Keratinocyte (primary cell): ENCODE data around the gene TMTC4. TPM values are rescaled to one million over a fixed set of nuclear protein-coding genes. Genes with fewer than 3 reads are reported as not detected.
"Not testable (repeated sequence)": the region's sequence is repeated elsewhere in the genome, so short reads cannot be mapped to it uniquely, and the experiment has no call there.

ENCODE experiments used
- DNase-seq: peaks from one replicate; pipeline ENCODE4 v3.0.0-alpha.2; 2011; ENCODE audit warnings: low read depth, missing footprints, low spot score
- FAIRE-seq: peaks from 2 replicates; lab custom pipeline; 2011; peaks lifted over from hg19 to GRCh38; lab: Jason Lieb, UNC
- H2AFZ ChIP-seq: 2 replicates; pipeline ENCODE4 v1.6.0; 2012; ENCODE audit warnings: low read length, control low read depth, inconsistent platforms; ENCODE audit not compliant: control insufficient read depth
- H3K27ac ChIP-seq: 2 replicates; pipeline ENCODE4 v1.5.1; 2011; ENCODE audit warnings: low read length; ENCODE audit not compliant: control insufficient read depth, insufficient read depth
- H3K27me3 ChIP-seq: 3 replicates; pipeline ENCODE4 v1.6.0; 2011; ENCODE audit warnings: low read length; ENCODE audit not compliant: control insufficient read depth, insufficient read depth; ENCODE audit errors: extremely low read depth
- H3K36me3 ChIP-seq, 2 experiments: 2 replicates in 1 of 2; 3 replicates in 1 of 2; pipeline ENCODE4 v1.5.1; 2011; ENCODE audit warnings: low read length in 2 of 2, mild to moderate bottlenecking in 1 of 2; ENCODE audit not compliant: control insufficient read depth in 2 of 2, insufficient read depth in 2 of 2; ENCODE audit errors: extremely low read depth in 1 of 2
- H3K4me1 ChIP-seq: 3 replicates; pipeline ENCODE4 v1.5.1; 2011; ENCODE audit warnings: low read length; ENCODE audit not compliant: control insufficient read depth, insufficient read depth; ENCODE audit errors: extremely low read depth
- H3K4me2 ChIP-seq: 3 replicates; pipeline ENCODE4 v1.6.0; 2011; ENCODE audit warnings: low read depth, low read length; ENCODE audit not compliant: control insufficient read depth, insufficient read depth; ENCODE audit errors: extremely low read depth
- H3K4me3 ChIP-seq, 3 experiments: fragments of 200-600 bp in 1 of 3; sonication (generic) in 1 of 3; 2 replicates in 2 of 3; 3 replicates in 1 of 3; pipeline ENCODE4 v1.5.1; 2011 to 2016; ENCODE audit warnings: low read length in 3 of 3, mild to moderate bottlenecking in 3 of 3, control low read depth in 2 of 3, inconsistent platforms in 1 of 3, low read depth in 1 of 3, mixed read lengths in 1 of 3, mixed run types in 1 of 3, moderate library complexity in 1 of 3; ENCODE audit not compliant: control insufficient read depth in 2 of 3, insufficient read depth in 2 of 3; ENCODE audit errors: extremely low read depth in 1 of 3
- H3K79me2 ChIP-seq: 2 replicates; pipeline ENCODE4 v1.6.0; 2012; ENCODE audit warnings: low read length; ENCODE audit not compliant: control insufficient read depth, insufficient read depth
- H3K9ac ChIP-seq: 3 replicates; pipeline ENCODE4 v1.6.0; 2011; ENCODE audit warnings: low read length; ENCODE audit not compliant: control insufficient read depth, insufficient read depth; ENCODE audit errors: extremely low read depth
- H3K9me1 ChIP-seq: 3 replicates; pipeline ENCODE4 v1.6.0; 2011; ENCODE audit warnings: low read length; ENCODE audit not compliant: control insufficient read depth, insufficient read depth; ENCODE audit errors: extremely low read depth
- H3K9me3 ChIP-seq: 2 replicates; pipeline ENCODE4 v1.5.1; 2012; ENCODE audit warnings: low read depth, low read length; ENCODE audit not compliant: control insufficient read depth
- H4K20me1 ChIP-seq: 3 replicates; pipeline ENCODE4 v1.6.0; 2011; ENCODE audit warnings: low read length; ENCODE audit not compliant: control insufficient read depth, insufficient read depth; ENCODE audit errors: extremely low read depth
- EZH2 ChIP-seq: IDR thresholded peaks from one replicate; pipeline ENCODE4 v1.6.1; 2012; ENCODE audit warnings: inconsistent platforms, mild to moderate bottlenecking, low read length, moderate library complexity
- dilution Hi-C: fragments of 300-500 bp; cut with MboI; formaldehyde crosslinking; loops from one replicate; pipeline ENCODE4 v1.7.0; 2020; ENCODE audit warnings: low sequenced_read_pairs; ENCODE audit not compliant: extremely low pct_ligation_motif_present
- polyA plus RNA-seq, 5 experiments: library from polyadenylated mRNA; depleted of rRNA in 3 of 5; stranded (reverse) in 3 of 5; stranded (forward) in 1 of 5; unstranded in 1 of 5; fragments of >200 nt; gene quantifications; 1 replicate in 1 of 5; 2 replicates in 3 of 5; 3 replicates in 1 of 5; pipeline versions ENCODE4 v1.2.1 to v1.2.3, GENCODE V29; 2011 to 2012; ENCODE audit warnings: missing spikeins in 2 of 5, low read depth in 1 of 5, low replicate concordance in 1 of 5
- TF ChIP-seq, protein P1 (sequence below), 3 experiments: IDR thresholded peaks in 1 of 3; conservative IDR thresholded peaks in 1 of 3; optimal IDR thresholded peaks in 1 of 3; 2 replicates in 2 of 3; 3 replicates in 1 of 3; pipeline versions ENCODE3 to v1.5.1; 2011; ENCODE audit warnings: low read length in 3 of 3, mild to moderate bottlenecking in 3 of 3, moderate library complexity in 2 of 3, control low read depth in 1 of 3, inconsistent platforms in 1 of 3; ENCODE audit not compliant: insufficient read depth in 2 of 3; ENCODE audit errors: extremely low read depth in 1 of 3

Gene TMTC4
- polyA plus RNA-seq, 1 donor (not counting 4 experiments of a cell fraction or from before 2014, with no cell fraction given), result 6.5 TPM

DNA sequence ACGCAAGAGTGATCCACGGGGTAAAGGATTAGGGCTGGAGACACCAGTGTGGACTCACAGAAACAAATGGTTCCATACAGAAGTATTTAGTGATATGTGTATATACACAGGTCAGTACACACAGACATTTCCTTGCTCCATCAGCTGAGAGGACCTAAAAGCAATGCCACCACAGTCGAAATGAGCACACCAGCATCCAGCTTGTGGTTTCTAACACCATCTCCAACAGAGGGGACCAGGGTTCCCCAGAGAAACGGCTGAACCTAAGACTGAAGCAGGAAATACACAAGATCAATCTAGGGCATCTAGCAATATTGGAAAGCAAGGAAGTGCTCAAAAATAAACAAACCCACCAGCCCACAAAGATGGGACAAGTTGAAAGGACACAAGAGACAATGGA is 93.6 kb downstream of the TMTC4 start:
- dilution Hi-C loops, result no loop called here

DNA sequence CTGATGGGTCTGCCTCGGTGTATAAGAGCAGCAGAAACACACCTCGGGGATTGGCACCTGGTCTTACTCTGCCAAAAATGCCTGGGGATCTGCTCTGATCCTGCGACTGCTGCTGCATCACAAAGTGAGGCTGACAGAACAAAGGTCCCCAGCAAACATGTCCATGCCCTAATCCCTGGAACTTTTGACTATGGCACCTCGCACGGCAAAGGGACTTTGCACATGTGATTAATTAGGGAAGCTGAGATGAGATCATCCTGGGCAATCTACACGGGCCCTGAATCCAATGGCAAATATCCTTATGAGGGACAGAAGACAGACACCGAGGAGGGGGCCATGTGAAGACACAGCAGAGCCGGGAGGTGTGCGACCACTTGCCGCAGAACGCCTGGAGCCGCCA is 94.5 kb downstream of the TMTC4 start:
- dilution Hi-C loops, result no loop called here
- Histone ChIP-seq H2AFZ (no peak overlapping the region), H3K4me3 (no peak overlapping the region), H3K36me3 (peaks cover 0 to 5% of the 10 kb centered on the region in 2 experiments), H3K27me3 (no peaks in the 10 kb centered on the region), H3K27ac (no peak overlapping the region), H3K4me2 (no peak overlapping the region), H3K9me3 (no peaks in the 10 kb centered on the region), H3K9ac (no peak overlapping the region), H3K9me1 (no peaks in the 10 kb centered on the region), H4K20me1 (no peaks in the 10 kb centered on the region), H3K79me2 (no peaks in the 10 kb centered on the region), H3K4me1 (no peaks in the 10 kb centered on the region)
- no peak for TF ChIP-seq EZH2
- TF ChIP-seq, protein P1, sequence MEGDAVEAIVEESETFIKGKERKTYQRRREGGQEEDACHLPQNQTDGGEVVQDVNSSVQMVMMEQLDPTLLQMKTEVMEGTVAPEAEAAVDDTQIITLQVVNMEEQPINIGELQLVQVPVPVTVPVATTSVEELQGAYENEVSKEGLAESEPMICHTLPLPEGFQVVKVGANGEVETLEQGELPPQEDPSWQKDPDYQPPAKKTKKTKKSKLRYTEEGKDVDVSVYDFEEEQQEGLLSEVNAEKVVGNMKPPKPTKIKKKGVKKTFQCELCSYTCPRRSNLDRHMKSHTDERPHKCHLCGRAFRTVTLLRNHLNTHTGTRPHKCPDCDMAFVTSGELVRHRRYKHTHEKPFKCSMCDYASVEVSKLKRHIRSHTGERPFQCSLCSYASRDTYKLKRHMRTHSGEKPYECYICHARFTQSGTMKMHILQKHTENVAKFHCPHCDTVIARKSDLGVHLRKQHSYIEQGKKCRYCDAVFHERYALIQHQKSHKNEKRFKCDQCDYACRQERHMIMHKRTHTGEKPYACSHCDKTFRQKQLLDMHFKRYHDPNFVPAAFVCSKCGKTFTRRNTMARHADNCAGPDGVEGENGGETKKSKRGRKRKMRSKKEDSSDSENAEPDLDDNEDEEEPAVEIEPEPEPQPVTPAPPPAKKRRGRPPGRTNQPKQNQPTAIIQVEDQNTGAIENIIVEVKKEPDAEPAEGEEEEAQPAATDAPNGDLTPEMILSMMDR (optimal IDR thresholded peaks at IDR 0.05 in 1 of 3, IDR thresholded peaks at IDR 0.05 in 1 of 3, conservative IDR thresholded peaks at IDR 0.05 in 1 of 3; ENCODE audit: extremely low read depth in 1 of 3, insufficient read depth in 2 of 3, low read length in 3 of 3), result no peak
- no peak for FAIRE-seq
- DNase-seq, result no peak

More for the DNA sequence above, 93.6 kb downstream of the TMTC4 start:
- H3K27ac ChIP-seq, result no peak overlapping the region
- H3K27me3 ChIP-seq, result no peaks in the 10 kb centered on the region
- TF ChIP-seq EZH2, result no peak
- TF ChIP-seq, protein P1 (optimal IDR thresholded peaks at IDR 0.05 in 1 of 3, IDR thresholded peaks at IDR 0.05 in 1 of 3, conservative IDR thresholded peaks at IDR 0.05 in 1 of 3; ENCODE audit: extremely low read depth in 1 of 3, insufficient read depth in 2 of 3, low read length in 3 of 3), result no peak
- H2AFZ ChIP-seq, result no peak overlapping the region
- H3K4me1 ChIP-seq, result no peaks in the 10 kb centered on the region
- H3K79me2 ChIP-seq, result no peaks in the 10 kb centered on the region
- peaks cover 0 to 5% of the 10 kb centered on the region in 2 experiments for H3K36me3 ChIP-seq
- H3K4me2 ChIP-seq, result no peak overlapping the region
- no peaks in the 10 kb centered on the region for H3K9me1 ChIP-seq
- H3K4me3 ChIP-seq, result no peak overlapping the region
- no peaks in the 10 kb centered on the region for H3K9me3 ChIP-seq
- no peak for DNase-seq
- no peak overlapping the region for H3K9ac ChIP-seq
- no peaks in the 10 kb centered on the region for H4K20me1 ChIP-seq
- peak; percentile 29 for FAIRE-seq

DNA sequence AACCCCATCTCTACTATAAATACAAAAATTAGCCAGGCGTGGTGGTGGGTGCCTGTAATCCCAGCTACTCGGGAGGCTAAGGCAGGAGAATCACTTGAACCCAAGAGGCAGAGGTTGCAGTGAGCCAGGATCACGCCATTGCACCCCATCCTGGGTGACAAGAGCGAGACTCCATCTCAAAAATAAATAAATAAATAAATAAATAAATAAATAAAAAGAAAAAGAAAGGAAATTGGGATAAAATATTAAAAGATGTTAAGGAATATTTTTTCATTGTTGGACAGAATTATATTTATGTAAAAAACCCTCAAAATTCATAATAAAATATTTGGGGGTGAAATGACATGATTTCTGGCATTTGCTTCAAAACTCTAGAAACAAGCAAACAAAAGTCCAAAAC is 97.4 kb downstream of the TMTC4 start:
- dilution Hi-C loops, FAIRE-seq, H3K79me2 ChIP-seq, H3K9me3 ChIP-seq, H3K4me1 ChIP-seq, H3K4me3 ChIP-seq, H2AFZ ChIP-seq, H3K9ac ChIP-seq, H3K4me2 ChIP-seq, H3K27ac ChIP-seq, H4K20me1 ChIP-seq, DNase-seq, H3K27me3 ChIP-seq, H3K36me3 ChIP-seq, H3K9me1 ChIP-seq: not testable (repeated sequence)
